Measurements from ENCODE around the gene PLEKHH2. TPM values are rescaled to one million over a fixed set of nuclear protein-coding genes. Genes with fewer than 3 reads are reported as not detected.

The PLEKHH2 gene
- total RNA-seq, 1 experiment from 2014 or later, result 0.93 TPM

- no peaks in the 10 kb centered on the region for H3K4me1 Mint-ChIP-seq (ENCODE audit: insufficient read depth, unreplicated experiment)
- H3K4me3 Mint-ChIP-seq (ENCODE audit: unreplicated experiment), result no peak overlapping the region
- no peaks in the 10 kb centered on the region for H3K9me3 Mint-ChIP-seq (ENCODE audit: unreplicated experiment)
- no peak overlapping the region for H3K27ac Mint-ChIP-seq (ENCODE audit: low read depth, unreplicated experiment)
- ChIA-PET CTCF (no interaction called here), POLR2A (no interaction called here)
- intact Hi-C loops (cut with micrococcal nuclease), result no loop called here
- peaks cover 26% of the 10 kb centered on the region for H3K36me3 Mint-ChIP-seq (ENCODE audit: insufficient read depth, unreplicated experiment)
- no TSS peak for BruUV-seq (replicated peaks)
- TF ChIP-seq CTCF (IDR thresholded peaks at IDR 0.05; ENCODE audit: unreplicated experiment), result no peak
- no peaks in the 10 kb centered on the region for H3K27me3 Mint-ChIP-seq (ENCODE audit: insufficient read depth, unreplicated experiment)
- DNase-seq (ENCODE audit: unreplicated experiment), result peak; percentile 17
These were observed 141.2 kb downstream of the PLEKHH2 start for GRCh38 chr2:43778233-43778632.

GRCh38 chr2:43787895-43788294 lies 150.8 kb downstream of the PLEKHH2 start:
- Mint-ChIP-seq H3K9me3 (ENCODE audit: unreplicated experiment) (no peaks in the 10 kb centered on the region), H3K4me1 (ENCODE audit: insufficient read depth, unreplicated experiment) (no peaks in the 10 kb centered on the region), H3K36me3 (ENCODE audit: insufficient read depth, unreplicated experiment) (peaks cover 43% of the 10 kb centered on the region), H3K27ac (ENCODE audit: low read depth, unreplicated experiment) (no peak overlapping the region), H3K27me3 (ENCODE audit: insufficient read depth, unreplicated experiment) (no peaks in the 10 kb centered on the region), H3K4me3 (ENCODE audit: unreplicated experiment) (no peak overlapping the region)
- intact Hi-C loops (cut with micrococcal nuclease), result no loop called here
- no peak for TF ChIP-seq CTCF (IDR thresholded peaks at IDR 0.05; ENCODE audit: unreplicated experiment)
- DNase-seq (ENCODE audit: unreplicated experiment), result no peak
- no TSS peak for BruUV-seq (replicated peaks)
- CTCF ChIA-PET, result no interaction called here
- POLR2A ChIA-PET, result no interaction called here

- no peak overlapping the region for H3K27ac Mint-ChIP-seq (ENCODE audit: low read depth, unreplicated experiment)
- no TSS peak for BruUV-seq (replicated peaks)
- H3K9me3 Mint-ChIP-seq (ENCODE audit: unreplicated experiment), result no peaks in the 10 kb centered on the region
- intact Hi-C loops (cut with micrococcal nuclease), result no loop called here
- DNase-seq (ENCODE audit: unreplicated experiment), result no peak
- H3K36me3 Mint-ChIP-seq (ENCODE audit: insufficient read depth, unreplicated experiment), result peaks cover 46% of the 10 kb centered on the region
- H3K4me3 Mint-ChIP-seq (ENCODE audit: unreplicated experiment), result no peak overlapping the region
- ChIA-PET POLR2A (interaction anchor here (1.2 kb wide), 1 partner anchor 14 kb away, joined by 3 read pairs; no protein-coding TSS in a partner anchor), CTCF (no interaction called here)
- H3K27me3 Mint-ChIP-seq (ENCODE audit: insufficient read depth, unreplicated experiment), result no peaks in the 10 kb centered on the region
- TF ChIP-seq CTCF (IDR thresholded peaks at IDR 0.05; ENCODE audit: unreplicated experiment), result no peak
- no peaks in the 10 kb centered on the region for H3K4me1 Mint-ChIP-seq (ENCODE audit: insufficient read depth, unreplicated experiment)
These were observed 151.6 kb downstream of the PLEKHH2 start for GRCh38 chr2:43788646-43789045.

GRCh38 chr2:43790147-43790546 lies 153.1 kb downstream of the PLEKHH2 start:
- H3K36me3 Mint-ChIP-seq (ENCODE audit: insufficient read depth, unreplicated experiment), result peaks cover 47% of the 10 kb centered on the region
- CTCF ChIA-PET, result interaction anchor here (1.0 kb wide), 1 partner anchor 9 kb away, joined by 5 read pairs; no protein-coding TSS in a partner anchor
- TF ChIP-seq CTCF (IDR thresholded peaks at IDR 0.05; ENCODE audit: unreplicated experiment), result no peak
- intact Hi-C loops (cut with micrococcal nuclease), result no loop called here
- no TSS peak for BruUV-seq (replicated peaks)
- no peak overlapping the region for H3K4me3 Mint-ChIP-seq (ENCODE audit: unreplicated experiment)
- POLR2A ChIA-PET, result interaction anchor here (0.6 to 1.0 kb wide), 2 partner anchors 15 to 1741 kb away, joined by 3 to 4 read pairs; no protein-coding TSS in a partner anchor
- H3K27me3 Mint-ChIP-seq (ENCODE audit: insufficient read depth, unreplicated experiment), result no peaks in the 10 kb centered on the region
- no peak for DNase-seq (ENCODE audit: unreplicated experiment)
- no peaks in the 10 kb centered on the region for H3K9me3 Mint-ChIP-seq (ENCODE audit: unreplicated experiment)
- no peak overlapping the region for H3K27ac Mint-ChIP-seq (ENCODE audit: low read depth, unreplicated experiment)
- no peaks in the 10 kb centered on the region for H3K4me1 Mint-ChIP-seq (ENCODE audit: insufficient read depth, unreplicated experiment)
